HG02759 (cell line): ENCODE measurements around the gene FERMT1.
"Not testable (repeated sequence)": the region's sequence is repeated elsewhere in the genome, so short reads cannot be mapped to it uniquely, and the experiment has no call there.

Source experiments
- ATAC-seq: cut with Tn5 transposase; IDR thresholded peaks from one replicate; pipeline ENCODE4 v1.9.1; 2021; ENCODE audit warnings: mild to moderate bottlenecking, moderate library complexity; ENCODE audit not compliant: unreplicated experiment

Gene FERMT1

GRCh38 chr20:6041808-6042265 lies 81.0 kb downstream of the FERMT1 start:
- ATAC-seq = no peak

DNA sequence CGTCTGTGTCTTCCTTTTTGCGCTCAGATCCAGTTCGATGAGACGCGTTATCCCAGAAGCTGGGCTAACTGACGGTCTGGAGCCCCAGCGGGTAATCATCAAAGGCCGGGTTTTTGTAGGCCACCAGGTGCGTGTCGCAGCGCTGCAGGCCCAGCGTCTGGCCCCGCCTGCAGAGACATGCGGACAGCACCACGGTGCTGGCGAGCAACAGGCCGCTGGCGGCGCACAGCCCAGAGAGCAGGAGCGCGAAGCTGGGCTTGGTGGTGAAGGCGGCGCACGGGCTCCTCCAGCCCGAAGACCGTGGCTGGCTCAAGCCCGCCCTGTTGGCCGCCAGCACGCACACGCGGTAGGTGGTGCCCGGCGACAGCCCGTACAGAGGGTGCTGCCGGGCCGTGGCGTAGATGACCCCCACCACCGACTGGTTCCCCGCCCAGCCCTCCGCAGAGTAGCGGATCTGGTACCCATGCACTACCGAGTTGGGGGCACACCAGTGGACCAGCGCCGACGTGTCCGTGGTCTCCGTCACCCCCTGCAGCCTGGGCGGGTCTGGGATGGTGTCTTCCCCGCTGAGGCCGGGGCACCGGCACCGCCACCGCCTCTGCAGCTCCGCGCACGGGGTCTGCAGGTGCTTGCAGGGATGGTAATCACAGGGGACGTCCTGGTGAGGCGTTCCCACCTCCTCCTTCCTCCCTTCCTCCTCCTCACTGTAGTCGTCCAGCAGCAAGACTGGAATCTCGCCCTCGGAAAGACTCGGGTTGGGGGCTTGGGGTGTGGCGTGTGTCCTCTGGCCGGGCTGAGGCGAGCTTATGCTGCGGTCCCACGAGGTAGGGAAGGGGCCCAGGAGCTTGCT lies 81.6 kb downstream of the FERMT1 start:
- no peak for ATAC-seq

DNA sequence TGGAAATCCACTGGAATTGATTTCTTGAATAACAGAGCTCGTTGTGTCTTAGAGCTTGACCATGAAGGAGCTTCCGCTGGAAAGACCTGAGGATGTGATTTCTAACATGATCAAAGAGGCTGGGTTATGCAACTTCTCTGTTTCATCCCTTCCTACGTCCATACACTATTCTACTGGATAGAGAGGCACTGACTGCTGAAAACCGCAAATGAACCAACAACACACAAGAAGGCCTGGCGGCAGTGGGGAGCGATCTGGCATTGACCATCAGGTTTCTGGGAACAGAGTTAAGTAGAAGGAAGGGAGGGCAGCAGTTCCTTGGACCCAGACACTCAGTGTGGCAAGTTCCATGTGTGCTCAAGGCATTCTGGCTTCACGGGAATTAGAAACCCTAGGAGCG lies 82.3 kb downstream of the FERMT1 start:
- no peak for ATAC-seq

DNA sequence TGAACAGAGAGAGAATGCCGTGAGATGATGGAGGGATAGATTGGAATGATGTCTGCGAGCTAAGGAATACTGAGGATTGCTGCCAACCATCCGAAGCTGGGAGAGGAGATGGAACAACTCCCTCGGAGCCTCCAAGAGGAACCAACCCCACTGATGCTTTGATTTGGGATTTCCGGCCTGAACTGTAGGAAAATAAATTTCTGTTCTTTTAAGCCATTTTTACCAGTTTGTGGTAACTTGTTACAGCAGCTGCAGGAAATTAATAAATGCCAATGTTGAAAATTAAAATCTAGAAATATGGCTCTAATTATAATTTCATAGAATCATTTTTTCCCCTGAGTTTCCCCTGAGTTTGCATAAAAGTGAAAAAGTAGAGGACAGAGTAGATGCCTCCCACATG lies 83.1 kb downstream of the FERMT1 start:
- no peak for ATAC-seq

DNA sequence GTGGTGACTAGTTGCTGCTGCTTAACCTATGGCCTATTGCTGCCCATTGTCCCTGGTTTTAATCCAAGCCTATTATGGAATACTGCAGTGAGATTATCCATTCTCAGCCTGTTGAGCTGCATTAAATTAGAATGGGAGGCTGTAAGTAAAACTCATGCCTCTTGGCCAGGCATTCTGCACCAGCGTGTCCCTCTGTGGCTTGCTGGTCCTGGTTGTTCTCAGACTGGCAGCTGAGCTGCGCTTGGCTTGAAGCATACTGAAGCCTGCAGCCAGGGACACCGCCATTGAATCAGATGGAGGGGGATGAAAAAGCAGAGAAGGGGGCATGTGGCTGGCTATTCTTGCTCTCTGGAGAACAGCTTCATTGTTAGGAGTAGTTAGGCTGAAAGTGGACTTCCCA lies 84.6 kb downstream of the FERMT1 start:
- ATAC-seq = no peak

DNA sequence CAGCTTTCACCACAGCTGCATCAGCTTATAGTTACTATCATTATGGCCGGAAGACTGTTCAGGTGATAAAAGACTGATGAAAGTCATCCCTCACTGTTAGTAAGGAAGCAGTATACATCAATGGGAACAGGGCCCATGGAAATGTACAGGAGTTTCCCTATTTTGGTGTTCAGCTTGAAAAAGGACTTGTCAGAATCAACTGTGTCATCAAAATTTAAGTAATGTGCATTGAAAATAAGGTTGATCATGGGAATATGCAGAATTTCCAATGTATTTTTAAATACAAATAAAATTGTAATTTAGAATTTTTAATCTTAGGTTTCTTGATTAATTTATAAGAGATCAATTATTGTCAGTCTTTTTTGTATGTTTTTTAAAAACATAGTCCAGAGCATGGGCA lies 85.7 kb downstream of the FERMT1 start:
- no peak for ATAC-seq

DNA sequence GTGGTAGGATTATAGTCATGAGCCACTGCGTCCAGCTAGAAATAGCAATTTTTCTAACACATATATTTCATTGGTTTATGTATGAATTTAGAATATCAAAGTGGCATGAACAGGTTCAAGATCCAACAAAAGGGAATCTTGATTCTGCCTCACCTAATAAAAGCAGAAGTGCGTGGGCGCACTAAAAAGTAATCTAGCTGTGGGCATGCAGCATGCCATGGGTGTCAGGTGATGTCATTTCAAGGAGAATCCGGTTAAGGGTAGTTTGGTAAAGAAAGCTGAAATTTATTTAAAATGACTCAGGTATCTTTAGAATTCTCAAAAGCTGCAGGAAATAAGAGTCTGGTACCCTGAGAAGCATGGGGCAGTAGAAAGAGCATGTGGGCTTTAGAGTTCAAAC lies 86.6 kb downstream of the FERMT1 start:
- no peak for ATAC-seq

DNA sequence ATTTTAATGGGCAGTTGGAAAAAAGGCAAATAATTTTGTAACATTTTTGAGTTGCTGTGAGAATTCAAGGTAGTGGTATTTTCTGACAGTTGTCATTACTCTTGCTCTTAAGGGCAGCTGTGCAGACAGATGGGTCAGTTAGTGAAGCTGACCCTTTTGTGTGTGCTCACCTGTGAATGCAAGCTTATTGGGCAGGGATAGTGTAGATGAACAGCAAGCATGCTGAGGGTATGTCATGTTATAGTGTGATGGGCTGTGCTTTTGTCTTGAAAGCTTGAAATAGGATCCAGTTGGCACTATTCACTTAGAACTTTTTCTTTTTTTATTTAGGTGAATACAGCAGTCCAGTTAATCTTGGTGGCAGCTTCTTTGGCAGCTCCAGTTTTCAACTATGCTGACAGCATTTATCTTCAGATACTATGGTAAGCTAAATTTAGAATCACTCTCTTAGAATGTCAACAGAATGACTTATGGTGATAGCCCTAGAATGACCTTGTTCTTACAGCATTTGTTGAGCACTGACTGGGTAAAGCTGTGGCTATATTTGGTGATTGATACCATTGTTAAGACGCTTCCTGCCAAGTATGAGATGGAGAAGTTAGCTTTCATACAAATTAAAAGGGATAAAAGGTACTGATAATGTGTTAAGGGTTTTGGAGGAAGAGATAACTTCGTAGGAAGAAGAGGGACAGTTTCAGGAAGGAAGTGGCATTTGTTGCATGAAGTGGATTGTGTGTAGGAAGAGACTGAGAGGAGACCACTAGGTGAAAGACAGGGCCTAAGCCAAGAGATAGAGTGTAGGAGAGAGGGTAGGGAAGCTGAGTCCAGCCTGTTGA lies 88.5 kb downstream of the FERMT1 start:
- ATAC-seq = no peak

- ATAC-seq = not testable (repeated sequence)
Observed at GRCh38 chr20:6032907-6033306, 89.9 kb downstream of the FERMT1 start.

- no peak for ATAC-seq
Observed at GRCh38 chr20:6030453-6031080, 92.3 kb downstream of the FERMT1 start.

- no peak for ATAC-seq
Observed at GRCh38 chr20:6029538-6029937, 93.3 kb downstream of the FERMT1 start.

DNA sequence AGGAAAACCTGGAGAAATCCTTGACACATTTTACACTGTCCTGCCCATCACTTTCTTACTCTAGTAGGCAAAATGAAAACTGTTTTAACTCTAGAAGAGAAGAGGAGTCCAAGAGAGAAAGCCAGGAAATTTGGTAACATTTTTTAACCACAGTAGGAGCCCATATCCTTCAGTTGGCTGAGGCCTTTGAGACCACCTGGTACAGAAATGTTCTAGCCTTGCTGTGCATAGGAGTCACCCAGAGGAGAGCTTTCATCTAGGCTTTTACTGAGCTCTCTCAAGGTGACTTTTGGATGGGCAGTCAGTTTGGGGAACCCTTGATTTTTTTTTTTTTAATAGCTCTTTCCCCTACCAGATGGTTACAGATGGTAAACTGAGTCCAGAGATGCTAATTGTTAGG lies 94.0 kb downstream of the FERMT1 start:
- ATAC-seq = no peak

DNA sequence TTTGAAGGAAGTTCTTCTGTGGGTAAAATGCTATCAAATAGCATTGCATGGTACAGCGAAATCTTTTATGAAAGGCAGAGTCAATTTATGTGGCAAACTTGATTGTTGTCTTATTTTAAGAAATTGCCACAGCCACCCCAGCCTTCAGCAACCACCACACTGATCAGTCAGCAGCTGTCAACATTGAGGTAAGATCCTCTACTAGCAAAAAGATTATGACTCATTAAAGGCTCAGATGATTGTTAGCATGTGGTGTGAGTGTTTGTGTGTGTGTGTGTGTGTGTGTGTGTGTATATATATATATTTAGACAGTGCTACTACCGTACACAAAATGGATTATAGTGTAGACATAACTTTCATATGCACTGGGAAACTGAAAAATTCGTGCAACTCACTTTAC lies 96.8 kb downstream of the FERMT1 start:
- no peak for ATAC-seq
